Pancreas (tissue), 10 donors: ENCODE data around the gene TXK. TPM values are rescaled to one million over a fixed set of nuclear protein-coding genes. Genes with fewer than 3 reads are reported as not detected.

Source experiments
- ATAC-seq, 4 donors: fragments of 200-7000 bp; cut with Tn5 transposase; one replicate each; pipeline versions ENCODE4 v1.8.0 to v1.9.1; 2020; ENCODE audit warnings: mild to moderate bottlenecking in 4 of 4, moderate library complexity in 4 of 4
- DNase-seq, 6 donors: peaks; one replicate each; pipeline ENCODE4 v3.0.0-alpha.2; 2020
- FAIRE-seq: peaks from 2 replicates; lab custom pipeline; 2012; peaks lifted over from hg19 to GRCh38; lab: Jason Lieb, UNC
- H3K27ac ChIP-seq, 4 donors: fragments of 200-600 bp; sonication (generic); 1 replicate in 3 of 4; 2 replicates in 1 of 4; pipeline versions ENCODE4 v1.5.0 to v1.8.0; 2020
- H3K27me3 ChIP-seq, 4 donors: fragments of 200-600 bp; one replicate each; pipeline ENCODE4 v1.8.0; 2021
- H3K36me3 ChIP-seq, 3 donors: fragments of 200-600 bp; sonication (generic) in 1 of 3; one replicate each; pipeline versions ENCODE4 v1.5.0 to v1.8.0; 2020 to 2021
- H3K4me1 ChIP-seq, 3 donors: fragments of 200-600 bp; one replicate each; pipeline ENCODE4 v1.8.0; 2021
- H3K4me3 ChIP-seq, 4 donors: fragments of 200-600 bp; sonication (generic) in 2 of 4; one replicate each; pipeline versions ENCODE4 v1.5.0 to v1.8.0; 2020 to 2021
- H3K9me3 ChIP-seq, 4 donors: fragments of 200-600 bp; one replicate each; pipeline ENCODE4 v1.8.0; 2021
- CTCF ChIP-seq, 4 donors: fragments of 200-600 bp; sonication (generic) in 3 of 4; IDR thresholded peaks; one replicate each; pipeline versions ENCODE4 v1.5.0 to v1.8.0; 2021; ENCODE audit warnings: antibody characterized with exemption in 4 of 4
- WGBS, 2 donors: extraction: QIAGEN DNeasy Blood & Tissue Kit; methylation state at CpG; one replicate each; pipeline ENCODE4 v1.1.7; 2013; 5-methylcytosine and 5-hydroxymethylcytosine counted together
- intact Hi-C, 3 donors: fragments of 100-400 bp; cut with DNase I; formaldehyde crosslinking; loops; one replicate each; pipeline versions ENCODE4 v1.11.1 to v1.14.2; 2022
- polyA plus RNA-seq, 2 donors: library from polyadenylated mRNA; stranded (reverse); fragments of 200-250 nt; gene quantifications; one replicate each; pipeline ENCODE4 v1.2.3, GENCODE V29; 2013
- total RNA-seq, 6 donors: library from RNA; stranded (reverse); fragmentation: NEBNext Ultra II Directional in 4 of 6; extraction: Animal tissue kit (Norgen Biotek cat#: 25700) in 4 of 6; gene quantifications; one replicate each; pipeline versions ENCODE4 v1.2.1 to v1.2.4, GENCODE V29; 2021 to 2023
- donor health status: healthy with polysubstance abuse.
- donor health status: DM: no; HTN: no; CAD: no; lungs with moderate emphysema.
- donor health status: DM: no; HTN: no; CAD: no.
- donor health status: control.
- donor health status: control.
- donor health status: Bipolar disorder and iron deficiency.
- donor health status: DM: yes; HTN: yes; CAD: no.
- donor health status: DM: no; HTN: no; CAD: no.
- donor health status: DM: no; HTN: no; CAD: no.
- donor health status: DM: yes; HTN: yes; CAD: no.

The TXK gene
- total and polyA plus RNA-seq, 8 donors: 0.46 to 1.6 (median 0.75) TPM

- DNase-seq: no peak
- FAIRE-seq: no peak
- Histone ChIP-seq H3K27me3 (no peaks in the 10 kb centered on the region), H3K36me3 (no peaks in the 10 kb centered on the region), H3K4me1 (no peaks in the 10 kb centered on the region), H3K27ac (no peak overlapping the region), H3K4me3 (no peak overlapping the region), H3K9me3 (no peaks in the 10 kb centered on the region)
- intact Hi-C loops: no loop called here
- no peak for TF ChIP-seq CTCF (IDR thresholded peaks at IDR 0.05)
- WGBS, 2 donors: 93 to 100% methylated on average over 1 of the region's 1 CpG
- no peak for ATAC-seq
Observed at GRCh38 chr4:48065587-48066052, 68.4 kb downstream of the TXK start.

- DNase-seq: no peak
- no peaks in the 10 kb centered on the region for H3K9me3 ChIP-seq
- no peak for TF ChIP-seq CTCF (IDR thresholded peaks at IDR 0.05)
- no peak for ATAC-seq
- no peaks in the 10 kb centered on the region for H3K4me1 ChIP-seq
- intact Hi-C loops: no loop called here
- FAIRE-seq: no peak
- no peak overlapping the region for H3K4me3 ChIP-seq
- WGBS, 2 donors: 79 to 82% methylated on average over 3 of the region's 3 CpGs
- H3K27ac ChIP-seq: no peak overlapping the region
- no peaks in the 10 kb centered on the region for H3K36me3 ChIP-seq
- no peaks in the 10 kb centered on the region for H3K27me3 ChIP-seq
Observed at GRCh38 chr4:48064349-48064748, 69.7 kb downstream of the TXK start.

- 65% methylated on average over 5 of the region's 5 CpGs for WGBS, 2 donors
- Histone ChIP-seq H3K4me1 (no peaks in the 10 kb centered on the region), H3K9me3 (no peaks in the 10 kb centered on the region), H3K4me3 (no peak overlapping the region), H3K36me3 (no peaks in the 10 kb centered on the region), H3K27me3 (no peaks in the 10 kb centered on the region), H3K27ac (no peak overlapping the region)
- ATAC-seq: no peak
- DNase-seq: no peak
- intact Hi-C loops: no loop called here
- no peak for FAIRE-seq
- no peak for TF ChIP-seq CTCF (IDR thresholded peaks at IDR 0.05)
Observed at GRCh38 chr4:48058617-48059530, 75.2 kb downstream of the TXK start.

- no peak overlapping the region for H3K4me3 ChIP-seq
- H3K4me1 ChIP-seq: peaks cover 0 to 12% (median 10%) of the 10 kb centered on the region in 3 donors
- H3K9me3 ChIP-seq: no peaks in the 10 kb centered on the region
- DNase-seq (no peak), FAIRE-seq (no peak), ATAC-seq (no peak)
- no peak for TF ChIP-seq CTCF (IDR thresholded peaks at IDR 0.05)
- WGBS, 2 donors: 85 to 100% methylated on average over 1 of the region's 1 CpG
- no peaks in the 10 kb centered on the region for H3K36me3 ChIP-seq
- H3K27ac ChIP-seq: no peak overlapping the region
- intact Hi-C loops: no loop called here
- no peaks in the 10 kb centered on the region for H3K27me3 ChIP-seq
Observed at GRCh38 chr4:48051078-48051477, 83.0 kb downstream of the TXK start.

GRCh38 chr4:48049483-48049882 lies 84.6 kb downstream of the TXK start:
- FAIRE-seq: no peak
- no peak for ATAC-seq
- Histone ChIP-seq H3K36me3 (no peaks in the 10 kb centered on the region), H3K27me3 (no peaks in the 10 kb centered on the region), H3K4me1 (peaks cover 0 to 12% (median 10%) of the 10 kb centered on the region in 3 donors), H3K4me3 (no peak overlapping the region), H3K9me3 (no peaks in the 10 kb centered on the region), H3K27ac (no peak overlapping the region)
- no peak for TF ChIP-seq CTCF (IDR thresholded peaks at IDR 0.05)
- intact Hi-C loops: no loop called here
- WGBS, 2 donors: 87 to 90% methylated on average over 8 of the region's 8 CpGs
- no peak for DNase-seq
